HepG2 (cell line): Measurements from ENCODE around the gene COQ4. TPM values are rescaled to one million over a fixed set of nuclear protein-coding genes. Genes with fewer than 3 reads are reported as not detected.

ENCODE experiments used
- E2F1 ChIP-seq: sonication (generic); formaldehyde crosslinking; IDR thresholded peaks from 2 replicates; pipeline ENCODE4 v1.5.0; 2020; ENCODE audit warnings: missing genetic modification reagents
- HHEX ChIP-seq: IDR thresholded peaks from 2 replicates; pipeline ENCODE4 v1.6.1; 2016; ENCODE audit warnings: control low read depth
- KDM2A ChIP-seq: sonication (generic); formaldehyde crosslinking; IDR thresholded peaks from 2 replicates; pipeline ENCODE4 v1.4.0; 2020; ENCODE audit warnings: low read depth, missing genetic modification reagents, borderline replicate concordance
- KDM5B ChIP-seq: sonication (generic); formaldehyde crosslinking; IDR thresholded peaks from 2 replicates; pipeline ENCODE4 v1.4.0; 2020; ENCODE audit warnings: missing genetic modification reagents, mild to moderate bottlenecking, borderline replicate concordance
- MNT ChIP-seq: fragments of 450-650 bp; IDR thresholded peaks from 2 replicates; pipeline ENCODE4 v1.6.1; 2016
- MYC ChIP-seq: sonication (generic); formaldehyde crosslinking; IDR thresholded peaks from 2 replicates; pipeline ENCODE4 v1.9.0; 2021; ENCODE audit warnings: missing genetic modification reagents, borderline replicate concordance
- SOX6 ChIP-seq, 2 experiments: fragments of 450-650 bp in 1 of 2; sonication (generic) in 1 of 2; formaldehyde crosslinking in 1 of 2; IDR thresholded peaks; 2 replicates each; pipeline versions ENCODE4 v1.4.0 to v1.6.1; 2017 to 2020; ENCODE audit warnings: antibody characterized with exemption in 1 of 2, mild to moderate bottlenecking in 1 of 2, missing genetic modification reagents in 1 of 2
- ZNF207 ChIP-seq: fragments of 450-650 bp; IDR thresholded peaks from 2 replicates; pipeline ENCODE4 v1.6.1; 2016; ENCODE audit warnings: antibody characterized with exemption, borderline replicate concordance
- ZNF546 ChIP-seq: sonication (generic); formaldehyde crosslinking; conservative IDR thresholded peaks from 2 replicates; pipeline ENCODE4 v1.8.1; 2023; ENCODE audit warnings: mild to moderate bottlenecking, missing genetic modification reagents
- ZNF574 ChIP-seq: sonication (generic); formaldehyde crosslinking; IDR thresholded peaks from 2 replicates; pipeline ENCODE4 v1.4.0; 2020; ENCODE audit warnings: missing genetic modification reagents
- ZNF800 ChIP-seq: sonication (generic); formaldehyde crosslinking; IDR thresholded peaks from 2 replicates; pipeline ENCODE4 v1.4.0; 2020; ENCODE audit warnings: missing genetic modification reagents
- polyA plus RNA-seq, 8 experiments: library from polyadenylated mRNA; depleted of rRNA in 3 of 8; stranded (reverse) in 7 of 8; unstranded in 1 of 8; fragments of >200 nt; fragmentation: Illumina TruSeq in 4 of 8; extraction: Trizol in 4 of 8; gene quantifications; 2 replicates each; pipeline versions ENCODE4 v1.2.1 to v1.2.3, GENCODE V29; 2011 to 2016; ENCODE audit warnings: low read depth in 4 of 8, missing spikeins in 1 of 8, mixed read lengths in 1 of 8; ENCODE audit not compliant: insufficient read depth in 1 of 8
- total RNA-seq, 5 experiments: library from RNA; depleted of rRNA; stranded (reverse); fragments of >200 nt; fragmentation: Illumina TruSeq; extraction: Trizol; gene quantifications; 2 replicates each; pipeline ENCODE4 v1.2.3, GENCODE V29; 2016; ENCODE audit warnings: low read depth in 1 of 5
- TF ChIP-seq, protein P1 (sequence below), 2 experiments: sonication (generic) in 1 of 2; formaldehyde crosslinking in 1 of 2; IDR thresholded peaks; 2 replicates each; pipeline versions ENCODE4 v1.4.0 to v1.6.1; 2016 to 2020; ENCODE audit warnings: borderline replicate concordance in 1 of 2, low read depth in 1 of 2, mild to moderate bottlenecking in 1 of 2, missing genetic modification reagents in 1 of 2
- TF ChIP-seq, protein P2 (sequence below): sonication (generic); formaldehyde crosslinking; IDR thresholded peaks from 2 replicates; pipeline ENCODE4 v1.9.0; 2022; ENCODE audit warnings: missing genetic modification reagents, mild to moderate bottlenecking, borderline replicate concordance

Gene COQ4
- total and polyA plus RNA-seq, 2 of the 13 experiments (the other 11 are each of a cell fraction or from before 2014, with no cell fraction given), result 26.1 to 36.0 TPM

- TF ChIP-seq, protein P1, sequence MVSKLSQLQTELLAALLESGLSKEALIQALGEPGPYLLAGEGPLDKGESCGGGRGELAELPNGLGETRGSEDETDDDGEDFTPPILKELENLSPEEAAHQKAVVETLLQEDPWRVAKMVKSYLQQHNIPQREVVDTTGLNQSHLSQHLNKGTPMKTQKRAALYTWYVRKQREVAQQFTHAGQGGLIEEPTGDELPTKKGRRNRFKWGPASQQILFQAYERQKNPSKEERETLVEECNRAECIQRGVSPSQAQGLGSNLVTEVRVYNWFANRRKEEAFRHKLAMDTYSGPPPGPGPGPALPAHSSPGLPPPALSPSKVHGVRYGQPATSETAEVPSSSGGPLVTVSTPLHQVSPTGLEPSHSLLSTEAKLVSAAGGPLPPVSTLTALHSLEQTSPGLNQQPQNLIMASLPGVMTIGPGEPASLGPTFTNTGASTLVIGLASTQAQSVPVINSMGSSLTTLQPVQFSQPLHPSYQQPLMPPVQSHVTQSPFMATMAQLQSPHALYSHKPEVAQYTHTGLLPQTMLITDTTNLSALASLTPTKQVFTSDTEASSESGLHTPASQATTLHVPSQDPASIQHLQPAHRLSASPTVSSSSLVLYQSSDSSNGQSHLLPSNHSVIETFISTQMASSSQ (IDR thresholded peaks at IDR 0.05; ENCODE audit: low read depth), result no peak
- TF ChIP-seq, protein P1 (CRISPR knock-in tag; IDR thresholded peaks at IDR 0.05; ENCODE audit: borderline replicate concordance), result 0 out of 2 replicates have a peak, but pooled peaks have one; percentile 22
- TF ChIP-seq SOX6 (IDR thresholded peaks at IDR 0.05) (no peak), SOX6 (CRISPR knock-in tag; IDR thresholded peaks at IDR 0.05) (peak; percentile 37), ZNF800 (CRISPR knock-in tag) (no peak), HHEX (CRISPR knock-in tag) (no peak), ZNF574 (CRISPR knock-in tag) (peak; percentile 47), ZNF207 (no peak), E2F1 (CRISPR knock-in tag) (no peak), KDM2A (peak; percentile 85; the same call in 1 of the 2 replicates), KDM5B (peak; percentile 62; the same call in 1 of the 2 replicates), MNT (no peak), MYC (peak; percentile 68; the same call in 1 of the 2 replicates), ZNF546 (CRISPR knock-in tag) (no peak)
- TF ChIP-seq, protein P2, sequence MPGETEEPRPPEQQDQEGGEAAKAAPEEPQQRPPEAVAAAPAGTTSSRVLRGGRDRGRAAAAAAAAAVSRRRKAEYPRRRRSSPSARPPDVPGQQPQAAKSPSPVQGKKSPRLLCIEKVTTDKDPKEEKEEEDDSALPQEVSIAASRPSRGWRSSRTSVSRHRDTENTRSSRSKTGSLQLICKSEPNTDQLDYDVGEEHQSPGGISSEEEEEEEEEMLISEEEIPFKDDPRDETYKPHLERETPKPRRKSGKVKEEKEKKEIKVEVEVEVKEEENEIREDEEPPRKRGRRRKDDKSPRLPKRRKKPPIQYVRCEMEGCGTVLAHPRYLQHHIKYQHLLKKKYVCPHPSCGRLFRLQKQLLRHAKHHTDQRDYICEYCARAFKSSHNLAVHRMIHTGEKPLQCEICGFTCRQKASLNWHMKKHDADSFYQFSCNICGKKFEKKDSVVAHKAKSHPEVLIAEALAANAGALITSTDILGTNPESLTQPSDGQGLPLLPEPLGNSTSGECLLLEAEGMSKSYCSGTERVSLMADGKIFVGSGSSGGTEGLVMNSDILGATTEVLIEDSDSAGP (CRISPR knock-in tag), result peak; percentile 67; the same call in 1 of the 2 replicates
Measured at GRCh38 chr9:128361986-128362646, 39.5 kb downstream of the COQ4 start (continued).
